HepG2 (cell line): Measurements from ENCODE around the gene ABT1. TPM values are rescaled to one million over a fixed set of nuclear protein-coding genes. Genes with fewer than 3 reads are reported as not detected.

Source experiments
- MLX ChIP-seq: IDR thresholded peaks from 2 replicates; pipeline ENCODE4 v1.6.1; 2016
- PCBP1 ChIP-seq: fragments of 200-400 bp; formaldehyde crosslinking; IDR thresholded peaks from 2 replicates; pipeline ENCODE4 v1.6.1; 2017; ENCODE audit warnings: mild to moderate bottlenecking, low read depth, low read length, borderline replicate concordance
- PLRG1 ChIP-seq: fragments of 450-650 bp; conservative IDR thresholded peaks from 2 replicates; pipeline ENCODE4 v1.6.1; 2016
- RARG ChIP-seq: sonication (generic); formaldehyde crosslinking; IDR thresholded peaks from 2 replicates; pipeline ENCODE4 v1.4.0; 2020; ENCODE audit warnings: low read depth, mild to moderate bottlenecking, missing genetic modification reagents
- RFX3 ChIP-seq: IDR thresholded peaks from 2 replicates; pipeline ENCODE4 v1.6.1; 2016; ENCODE audit warnings: missing biosample characterization, missing genetic modification reagents
- XRCC5 ChIP-seq: fragments of 200-400 bp; formaldehyde crosslinking; optimal IDR thresholded peaks from 2 replicates; pipeline ENCODE3; 2017; ENCODE audit warnings: mild to moderate bottlenecking, low read length
- ZBTB7A ChIP-seq: sonication (generic); formaldehyde crosslinking; IDR thresholded peaks from 2 replicates; pipeline ENCODE4 v1.8.0; 2022; ENCODE audit warnings: mild to moderate bottlenecking, missing genetic modification reagents
- ZMYM2 ChIP-seq: sonication (generic); formaldehyde crosslinking; IDR thresholded peaks from 2 replicates; pipeline ENCODE4 v1.8.0; 2022; ENCODE audit warnings: mild to moderate bottlenecking, missing genetic modification reagents
- ZNF670 ChIP-seq: sonication (generic); formaldehyde crosslinking; IDR thresholded peaks from 2 replicates; pipeline ENCODE4 v1.8.0; 2022; ENCODE audit warnings: mild to moderate bottlenecking, missing genetic modification reagents, borderline replicate concordance
- ZNF776 ChIP-seq: sonication (generic); formaldehyde crosslinking; IDR thresholded peaks from 2 replicates; pipeline ENCODE4 v1.4.0; 2020; ENCODE audit warnings: mild to moderate bottlenecking, missing genetic modification reagents
- ZNF83 ChIP-seq: sonication (generic); formaldehyde crosslinking; IDR thresholded peaks from 2 replicates; pipeline ENCODE4 v1.4.0; 2020; ENCODE audit warnings: missing genetic modification reagents, mild to moderate bottlenecking, borderline replicate concordance
- polyA plus RNA-seq, 8 experiments: library from polyadenylated mRNA; depleted of rRNA in 3 of 8; stranded (reverse) in 7 of 8; unstranded in 1 of 8; fragments of >200 nt; fragmentation: Illumina TruSeq in 4 of 8; extraction: Trizol in 4 of 8; gene quantifications; 2 replicates each; pipeline versions ENCODE4 v1.2.1 to v1.2.3, GENCODE V29; 2011 to 2016; ENCODE audit warnings: low read depth in 4 of 8, missing spikeins in 1 of 8, mixed read lengths in 1 of 8; ENCODE audit not compliant: insufficient read depth in 1 of 8
- total RNA-seq, 5 experiments: library from RNA; depleted of rRNA; stranded (reverse); fragments of >200 nt; fragmentation: Illumina TruSeq; extraction: Trizol; gene quantifications; 2 replicates each; pipeline ENCODE4 v1.2.3, GENCODE V29; 2016; ENCODE audit warnings: low read depth in 1 of 5
- TF ChIP-seq, protein P1 (sequence below): sonication (generic); formaldehyde crosslinking; IDR thresholded peaks from 2 replicates; pipeline ENCODE4 v1.4.0; 2020; ENCODE audit warnings: missing genetic modification reagents
- TF ChIP-seq, protein P2 (sequence below): sonication (generic); formaldehyde crosslinking; IDR thresholded peaks from 2 replicates; pipeline ENCODE4 v1.5.1; 2020; ENCODE audit warnings: mild to moderate bottlenecking, missing genetic modification reagents, moderate library complexity
- TF ChIP-seq, protein P3 (sequence below): sonication (generic); formaldehyde crosslinking; IDR thresholded peaks from 2 replicates; pipeline ENCODE4 v1.4.0; 2020; ENCODE audit warnings: missing genetic modification reagents
- TF ChIP-seq, protein P4 (sequence below): IDR thresholded peaks from 2 replicates; pipeline ENCODE4 v1.6.1; 2018; ENCODE audit warnings: missing genetic modification reagents

Gene ABT1
- total and polyA plus RNA-seq, 2 of the 13 experiments (the other 11 are each of a cell fraction or from before 2014, with no cell fraction given): 38.4 TPM

GRCh38 chr6:26596579-26597388, at the start of gene ABT1 (continued):
- TF ChIP-seq, protein P1, sequence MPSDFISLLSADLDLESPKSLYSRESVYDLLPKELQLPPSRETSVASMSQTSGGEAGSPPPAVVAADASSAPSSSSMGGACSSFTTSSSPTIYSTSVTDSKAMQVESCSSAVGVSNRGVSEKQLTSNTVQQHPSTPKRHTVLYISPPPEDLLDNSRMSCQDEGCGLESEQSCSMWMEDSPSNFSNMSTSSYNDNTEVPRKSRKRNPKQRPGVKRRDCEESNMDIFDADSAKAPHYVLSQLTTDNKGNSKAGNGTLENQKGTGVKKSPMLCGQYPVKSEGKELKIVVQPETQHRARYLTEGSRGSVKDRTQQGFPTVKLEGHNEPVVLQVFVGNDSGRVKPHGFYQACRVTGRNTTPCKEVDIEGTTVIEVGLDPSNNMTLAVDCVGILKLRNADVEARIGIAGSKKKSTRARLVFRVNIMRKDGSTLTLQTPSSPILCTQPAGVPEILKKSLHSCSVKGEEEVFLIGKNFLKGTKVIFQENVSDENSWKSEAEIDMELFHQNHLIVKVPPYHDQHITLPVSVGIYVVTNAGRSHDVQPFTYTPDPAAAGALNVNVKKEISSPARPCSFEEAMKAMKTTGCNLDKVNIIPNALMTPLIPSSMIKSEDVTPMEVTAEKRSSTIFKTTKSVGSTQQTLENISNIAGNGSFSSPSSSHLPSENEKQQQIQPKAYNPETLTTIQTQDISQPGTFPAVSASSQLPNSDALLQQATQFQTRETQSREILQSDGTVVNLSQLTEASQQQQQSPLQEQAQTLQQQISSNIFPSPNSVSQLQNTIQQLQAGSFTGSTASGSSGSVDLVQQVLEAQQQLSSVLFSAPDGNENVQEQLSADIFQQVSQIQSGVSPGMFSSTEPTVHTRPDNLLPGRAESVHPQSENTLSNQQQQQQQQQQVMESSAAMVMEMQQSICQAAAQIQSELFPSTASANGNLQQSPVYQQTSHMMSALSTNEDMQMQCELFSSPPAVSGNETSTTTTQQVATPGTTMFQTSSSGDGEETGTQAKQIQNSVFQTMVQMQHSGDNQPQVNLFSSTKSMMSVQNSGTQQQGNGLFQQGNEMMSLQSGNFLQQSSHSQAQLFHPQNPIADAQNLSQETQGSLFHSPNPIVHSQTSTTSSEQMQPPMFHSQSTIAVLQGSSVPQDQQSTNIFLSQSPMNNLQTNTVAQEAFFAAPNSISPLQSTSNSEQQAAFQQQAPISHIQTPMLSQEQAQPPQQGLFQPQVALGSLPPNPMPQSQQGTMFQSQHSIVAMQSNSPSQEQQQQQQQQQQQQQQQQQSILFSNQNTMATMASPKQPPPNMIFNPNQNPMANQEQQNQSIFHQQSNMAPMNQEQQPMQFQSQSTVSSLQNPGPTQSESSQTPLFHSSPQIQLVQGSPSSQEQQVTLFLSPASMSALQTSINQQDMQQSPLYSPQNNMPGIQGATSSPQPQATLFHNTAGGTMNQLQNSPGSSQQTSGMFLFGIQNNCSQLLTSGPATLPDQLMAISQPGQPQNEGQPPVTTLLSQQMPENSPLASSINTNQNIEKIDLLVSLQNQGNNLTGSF: 0 out of 2 replicates have a peak, but pooled peaks have one; percentile 57
- TF ChIP-seq ZNF670 (CRISPR knock-in tag): peak; percentile 90; the same call in 1 of the 2 replicates
- TF ChIP-seq ZBTB7A (CRISPR knock-in tag): no peak
- TF ChIP-seq, protein P2, sequence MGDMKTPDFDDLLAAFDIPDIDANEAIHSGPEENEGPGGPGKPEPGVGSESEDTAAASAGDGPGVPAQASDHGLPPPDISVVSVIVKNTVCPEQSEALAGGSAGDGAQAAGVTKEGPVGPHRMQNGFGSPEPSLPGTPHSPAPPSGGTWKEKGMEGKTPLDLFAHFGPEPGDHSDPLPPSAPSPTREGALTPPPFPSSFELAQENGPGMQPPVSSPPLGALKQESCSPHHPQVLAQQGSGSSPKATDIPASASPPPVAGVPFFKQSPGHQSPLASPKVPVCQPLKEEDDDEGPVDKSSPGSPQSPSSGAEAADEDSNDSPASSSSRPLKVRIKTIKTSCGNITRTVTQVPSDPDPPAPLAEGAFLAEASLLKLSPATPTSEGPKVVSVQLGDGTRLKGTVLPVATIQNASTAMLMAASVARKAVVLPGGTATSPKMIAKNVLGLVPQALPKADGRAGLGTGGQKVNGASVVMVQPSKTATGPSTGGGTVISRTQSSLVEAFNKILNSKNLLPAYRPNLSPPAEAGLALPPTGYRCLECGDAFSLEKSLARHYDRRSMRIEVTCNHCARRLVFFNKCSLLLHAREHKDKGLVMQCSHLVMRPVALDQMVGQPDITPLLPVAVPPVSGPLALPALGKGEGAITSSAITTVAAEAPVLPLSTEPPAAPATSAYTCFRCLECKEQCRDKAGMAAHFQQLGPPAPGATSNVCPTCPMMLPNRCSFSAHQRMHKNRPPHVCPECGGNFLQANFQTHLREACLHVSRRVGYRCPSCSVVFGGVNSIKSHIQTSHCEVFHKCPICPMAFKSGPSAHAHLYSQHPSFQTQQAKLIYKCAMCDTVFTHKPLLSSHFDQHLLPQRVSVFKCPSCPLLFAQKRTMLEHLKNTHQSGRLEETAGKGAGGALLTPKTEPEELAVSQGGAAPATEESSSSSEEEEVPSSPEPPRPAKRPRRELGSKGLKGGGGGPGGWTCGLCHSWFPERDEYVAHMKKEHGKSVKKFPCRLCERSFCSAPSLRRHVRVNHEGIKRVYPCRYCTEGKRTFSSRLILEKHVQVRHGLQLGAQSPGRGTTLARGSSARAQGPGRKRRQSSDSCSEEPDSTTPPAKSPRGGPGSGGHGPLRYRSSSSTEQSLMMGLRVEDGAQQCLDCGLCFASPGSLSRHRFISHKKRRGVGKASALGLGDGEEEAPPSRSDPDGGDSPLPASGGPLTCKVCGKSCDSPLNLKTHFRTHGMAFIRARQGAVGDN (CRISPR knock-in tag): peak; percentile 92
- TF ChIP-seq PLRG1: no peak
- no peak for TF ChIP-seq RARG (CRISPR knock-in tag)
- TF ChIP-seq PCBP1: peak; percentile 93
- peak; percentile 91 for TF ChIP-seq ZMYM2
- peak; percentile 96 for TF ChIP-seq XRCC5
- TF ChIP-seq RFX3 (CRISPR knock-in tag): peak; percentile 61
- TF ChIP-seq, protein P3, sequence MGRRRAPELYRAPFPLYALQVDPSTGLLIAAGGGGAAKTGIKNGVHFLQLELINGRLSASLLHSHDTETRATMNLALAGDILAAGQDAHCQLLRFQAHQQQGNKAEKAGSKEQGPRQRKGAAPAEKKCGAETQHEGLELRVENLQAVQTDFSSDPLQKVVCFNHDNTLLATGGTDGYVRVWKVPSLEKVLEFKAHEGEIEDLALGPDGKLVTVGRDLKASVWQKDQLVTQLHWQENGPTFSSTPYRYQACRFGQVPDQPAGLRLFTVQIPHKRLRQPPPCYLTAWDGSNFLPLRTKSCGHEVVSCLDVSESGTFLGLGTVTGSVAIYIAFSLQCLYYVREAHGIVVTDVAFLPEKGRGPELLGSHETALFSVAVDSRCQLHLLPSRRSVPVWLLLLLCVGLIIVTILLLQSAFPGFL (CRISPR knock-in tag): no peak
- TF ChIP-seq MLX (CRISPR knock-in tag): peak; percentile 75
- TF ChIP-seq, protein P4, sequence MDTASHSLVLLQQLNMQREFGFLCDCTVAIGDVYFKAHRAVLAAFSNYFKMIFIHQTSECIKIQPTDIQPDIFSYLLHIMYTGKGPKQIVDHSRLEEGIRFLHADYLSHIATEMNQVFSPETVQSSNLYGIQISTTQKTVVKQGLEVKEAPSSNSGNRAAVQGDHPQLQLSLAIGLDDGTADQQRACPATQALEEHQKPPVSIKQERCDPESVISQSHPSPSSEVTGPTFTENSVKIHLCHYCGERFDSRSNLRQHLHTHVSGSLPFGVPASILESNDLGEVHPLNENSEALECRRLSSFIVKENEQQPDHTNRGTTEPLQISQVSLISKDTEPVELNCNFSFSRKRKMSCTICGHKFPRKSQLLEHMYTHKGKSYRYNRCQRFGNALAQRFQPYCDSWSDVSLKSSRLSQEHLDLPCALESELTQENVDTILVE (CRISPR knock-in tag): peak; percentile 98
- no peak for TF ChIP-seq ZNF776 (CRISPR knock-in tag)
- TF ChIP-seq ZNF83: peak; percentile 97; the same call in 1 of the 2 replicates
